Measurements from ENCODE around the gene CFAP92.

CFAP92 gene

GRCh38 chr3:129036222-129037092 lies 42.6 kb upstream of the CFAP92 start:
- no peak for TF ChIP-seq OSR1 (CRISPR knock-in tag; IDR thresholded peaks at IDR 0.05)
- no peak for TF ChIP-seq GLIS3 (CRISPR knock-in tag; IDR thresholded peaks at IDR 0.05)
- no peak for TF ChIP-seq ZC3H10 (CRISPR knock-in tag; IDR thresholded peaks at IDR 0.05)
- no peak for TF ChIP-seq POU6F1 (CRISPR knock-in tag; IDR thresholded peaks at IDR 0.05; ENCODE audit: borderline replicate concordance, low read depth)
- no peak for TF ChIP-seq TCF4 (CRISPR knock-in tag; IDR thresholded peaks at IDR 0.05; ENCODE audit: borderline replicate concordance)
- TF ChIP-seq, protein P1, sequence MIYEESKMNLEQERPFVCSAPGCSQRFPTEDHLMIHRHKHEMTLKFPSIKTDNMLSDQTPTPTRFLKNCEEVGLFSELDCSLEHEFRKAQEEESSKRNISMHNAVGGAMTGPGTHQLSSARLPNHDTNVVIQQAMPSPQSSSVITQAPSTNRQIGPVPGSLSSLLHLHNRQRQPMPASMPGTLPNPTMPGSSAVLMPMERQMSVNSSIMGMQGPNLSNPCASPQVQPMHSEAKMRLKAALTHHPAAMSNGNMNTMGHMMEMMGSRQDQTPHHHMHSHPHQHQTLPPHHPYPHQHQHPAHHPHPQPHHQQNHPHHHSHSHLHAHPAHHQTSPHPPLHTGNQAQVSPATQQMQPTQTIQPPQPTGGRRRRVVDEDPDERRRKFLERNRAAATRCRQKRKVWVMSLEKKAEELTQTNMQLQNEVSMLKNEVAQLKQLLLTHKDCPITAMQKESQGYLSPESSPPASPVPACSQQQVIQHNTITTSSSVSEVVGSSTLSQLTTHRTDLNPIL (CRISPR knock-in tag; IDR thresholded peaks at IDR 0.05; ENCODE audit: low read depth): no peak
- ATAC-seq: no peak

GRCh38 chr3:129035360-129036221 lies 41.7 kb upstream of the CFAP92 start:
- ATAC-seq: no peak
- TF ChIP-seq RARB (CRISPR knock-in tag; IDR thresholded peaks at IDR 0.05): no peak
- no peak for TF ChIP-seq ZNF8 (CRISPR knock-in tag; IDR thresholded peaks at IDR 0.05)
- no peak for TF ChIP-seq ZNF565 (CRISPR knock-in tag; conservative IDR thresholded peaks at IDR 0.05; ENCODE audit: low read depth)
- no peak for TF ChIP-seq PPARA (CRISPR knock-in tag; IDR thresholded peaks at IDR 0.05; ENCODE audit: borderline replicate concordance)
- TF ChIP-seq CSDC2 (CRISPR knock-in tag; IDR thresholded peaks at IDR 0.05): no peak
- TF ChIP-seq, protein P1 (CRISPR knock-in tag; IDR thresholded peaks at IDR 0.05; ENCODE audit: low read depth): no peak
- TF ChIP-seq ESRRG (CRISPR knock-in tag; IDR thresholded peaks at IDR 0.05): no peak

DNA sequence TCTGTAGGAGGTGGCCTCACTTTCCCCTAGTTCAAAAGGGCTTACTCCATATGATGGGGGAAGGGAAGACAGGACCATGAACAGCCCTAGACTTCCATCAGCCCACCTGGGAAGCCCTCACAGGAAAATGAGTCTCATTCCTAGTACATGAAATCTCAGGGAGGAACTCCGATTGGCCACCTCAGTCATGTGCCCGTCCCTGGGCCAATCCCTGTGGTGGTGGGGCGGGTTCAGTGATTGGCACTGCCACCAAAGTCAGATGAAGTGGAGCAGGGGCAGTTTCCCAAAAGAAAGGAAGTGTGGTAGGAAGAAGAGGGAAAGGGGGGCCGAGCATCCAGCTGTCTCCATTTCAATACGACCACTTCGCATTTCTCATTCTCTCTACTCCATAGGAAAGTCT lies 40.8 kb upstream of the CFAP92 start:
- ATAC-seq: peak; percentile 73
- TF ChIP-seq ZNF70 (CRISPR knock-in tag; IDR thresholded peaks at IDR 0.05) (no peak), RARB (CRISPR knock-in tag; IDR thresholded peaks at IDR 0.05) (no peak), GLIS3 (CRISPR knock-in tag; IDR thresholded peaks at IDR 0.05) (no peak), ZC3H10 (CRISPR knock-in tag; IDR thresholded peaks at IDR 0.05) (no peak), TOX (CRISPR knock-in tag; IDR thresholded peaks at IDR 0.05; ENCODE audit: borderline replicate concordance) (no peak), OSR1 (CRISPR knock-in tag; IDR thresholded peaks at IDR 0.05) (no peak), SNAI2 (CRISPR knock-in tag; IDR thresholded peaks at IDR 0.05) (no peak), TCF4 (CRISPR knock-in tag; IDR thresholded peaks at IDR 0.05; ENCODE audit: borderline replicate concordance) (no peak)

DNA sequence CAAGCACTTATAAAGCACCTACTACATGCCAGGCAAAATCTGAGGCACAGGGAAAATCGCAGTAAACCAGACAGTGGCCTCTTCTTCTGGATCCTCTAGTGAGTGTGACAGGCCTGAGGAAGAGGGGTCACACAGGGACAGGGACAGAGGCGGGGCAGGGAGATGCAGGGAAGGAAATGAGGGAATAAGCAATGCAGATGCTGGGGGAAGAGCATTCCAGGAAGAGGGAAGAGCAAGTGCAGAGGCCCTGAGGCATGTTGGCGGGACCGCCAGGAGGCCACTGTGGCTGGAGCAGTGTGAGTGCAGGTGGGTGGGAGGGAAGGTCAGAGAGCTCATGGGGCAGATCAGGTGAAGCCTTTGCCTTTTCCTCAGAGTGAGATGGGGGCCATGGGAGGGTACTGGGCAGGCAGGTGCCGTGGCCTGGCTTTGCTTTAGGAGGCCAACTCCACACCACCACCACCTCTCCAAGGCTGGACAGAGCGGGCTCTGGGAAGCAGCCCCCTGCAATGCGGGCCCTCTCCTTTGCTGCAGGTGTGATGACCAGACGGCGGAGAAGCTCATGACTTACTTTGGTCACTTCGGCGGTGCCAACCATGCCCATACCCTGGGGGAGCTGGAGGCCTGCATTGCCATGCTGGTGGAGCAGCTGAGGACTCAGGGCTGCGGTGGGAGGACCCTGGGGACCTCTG lies 39.9 kb upstream of the CFAP92 start:
- no peak for ATAC-seq
- no peak for TF ChIP-seq TCF4 (CRISPR knock-in tag; IDR thresholded peaks at IDR 0.05; ENCODE audit: borderline replicate concordance)
- TF ChIP-seq TOX (CRISPR knock-in tag; IDR thresholded peaks at IDR 0.05; ENCODE audit: borderline replicate concordance): no peak
- no peak for TF ChIP-seq SNAI2 (CRISPR knock-in tag; IDR thresholded peaks at IDR 0.05)
- TF ChIP-seq ZFP30 (CRISPR knock-in tag; IDR thresholded peaks at IDR 0.05): no peak
- TF ChIP-seq TSHZ2 (CRISPR knock-in tag; IDR thresholded peaks at IDR 0.05): no peak
- no peak for TF ChIP-seq GLIS3 (CRISPR knock-in tag; IDR thresholded peaks at IDR 0.05)
- TF ChIP-seq CSDC2 (CRISPR knock-in tag; IDR thresholded peaks at IDR 0.05): no peak
- no peak for TF ChIP-seq POU6F1 (CRISPR knock-in tag; IDR thresholded peaks at IDR 0.05; ENCODE audit: borderline replicate concordance, low read depth)
- TF ChIP-seq BACH2 (CRISPR knock-in tag; IDR thresholded peaks at IDR 0.05; ENCODE audit: borderline replicate concordance): no peak
- no peak for TF ChIP-seq ZNF565 (CRISPR knock-in tag; conservative IDR thresholded peaks at IDR 0.05; ENCODE audit: low read depth)
- TF ChIP-seq OSR1 (CRISPR knock-in tag; IDR thresholded peaks at IDR 0.05): no peak
- no peak for TF ChIP-seq ISL1 (CRISPR knock-in tag; IDR thresholded peaks at IDR 0.05)
- TF ChIP-seq ARNTL (CRISPR knock-in tag; IDR thresholded peaks at IDR 0.05; ENCODE audit: borderline replicate concordance, low read depth): no peak
- TF ChIP-seq, protein P1 (CRISPR knock-in tag; IDR thresholded peaks at IDR 0.05; ENCODE audit: low read depth): no peak
- no peak for TF ChIP-seq ZC3H10 (CRISPR knock-in tag; IDR thresholded peaks at IDR 0.05)
